Uterus (tissue), 4 donors: ENCODE data around the gene SEPTIN10. TPM values are rescaled to one million over a fixed set of nuclear protein-coding genes. Genes with fewer than 3 reads are reported as not detected.
"Not testable (repeated sequence)": the region's sequence is repeated elsewhere in the genome, so short reads cannot be mapped to it uniquely, and the experiment has no call there.

Experiments used
- DNase-seq, 2 donors: peaks; one replicate each; pipeline ENCODE4 v3.0.0-alpha.2; 2019 to 2020
- H3K27ac ChIP-seq, 2 donors: fragments of 200-600 bp; sonication (generic); 1 replicate in 1 of 2; 2 replicates in 1 of 2; pipeline ENCODE4 v1.5.1; 2016 to 2018
- H3K27me3 ChIP-seq, 2 donors: fragments of 200-600 bp; sonication (generic); one replicate each; pipeline ENCODE4 v1.5.1; 2018 to 2019; ENCODE audit warnings: control low read depth in 1 of 2
- H3K36me3 ChIP-seq, 2 donors: fragments of 200-600 bp; sonication (generic); one replicate each; pipeline ENCODE4 v1.5.1; 2019; ENCODE audit warnings: control low read depth in 1 of 2
- H3K4me1 ChIP-seq, 2 donors: fragments of 200-600 bp; sonication (generic); one replicate each; pipeline ENCODE4 v1.5.1; 2018 to 2019; ENCODE audit warnings: control low read depth in 1 of 2
- H3K4me3 ChIP-seq, 2 donors: fragments of 200-600 bp; sonication (generic); 1 replicate in 1 of 2; 2 replicates in 1 of 2; pipeline ENCODE4 v1.5.1; 2018 to 2019; ENCODE audit warnings: mild to moderate bottlenecking in 1 of 2
- H3K9me3 ChIP-seq, 2 donors: fragments of 200-600 bp; sonication (generic); one replicate each; pipeline ENCODE4 v1.5.1; 2019; ENCODE audit warnings: control low read depth in 1 of 2
- CTCF ChIP-seq, 4 experiments: fragments of 200-600 bp in 2 of 4; fragments of 450-650 bp in 2 of 4; sonication (generic) in 2 of 4; IDR thresholded peaks; one replicate each; pipeline ENCODE4 v1.5.1; 2016 to 2019; ENCODE audit warnings: antibody characterized with exemption in 4 of 4, mild to moderate bottlenecking in 2 of 4, moderate library complexity in 1 of 4
- POLR2A ChIP-seq, 2 donors: fragments of 450-650 bp; IDR thresholded peaks; one replicate each; pipeline ENCODE4 v1.6.1; 2016; ENCODE audit warnings: antibody characterized with exemption in 2 of 2, mild to moderate bottlenecking in 1 of 2, moderate library complexity in 1 of 2
- intact Hi-C: fragments of 100-400 bp; cut with DNase I; formaldehyde crosslinking; loops from one replicate; pipeline ENCODE4 v1.15.1; 2023; ENCODE audit warnings: low total_unique reads
- total RNA-seq, 4 donors: library from RNA; depleted of rRNA in 3 of 4; stranded (reverse); fragments of >200 nt in 3 of 4; gene quantifications; one replicate each; pipeline versions ENCODE4 v1.1.0 to v1.2.4, GENCODE V29; 2014 to 2023
- donor health status: DM: yes; HTN: yes; CAD: no.

SEPTIN10 gene
- total RNA-seq, 4 donors from 2014 or later, result 52.8 to 181 (median 121) TPM

- no peak for DNase-seq
- intact Hi-C loops, result no loop called here
- H3K9me3 ChIP-seq, result no peaks in the 10 kb centered on the region
- no peak overlapping the region for H3K27ac ChIP-seq
- no peak overlapping the region for H3K4me3 ChIP-seq
- no peaks in the 10 kb centered on the region for H3K27me3 ChIP-seq
- H3K36me3 ChIP-seq, result no peaks in the 10 kb centered on the region
- H3K4me1 ChIP-seq, result no peaks in the 10 kb centered on the region
- TF ChIP-seq POLR2A (IDR thresholded peaks at IDR 0.05) (no peak), CTCF (IDR thresholded peaks at IDR 0.05) (no peak)
Observed at GRCh38 chr2:109647636-109648035, 33.9 kb upstream of the SEPTIN10 start.

GRCh38 chr2:109646961-109647360 lies 33.2 kb upstream of the SEPTIN10 start:
- no peak overlapping the region for H3K27ac ChIP-seq
- no peaks in the 10 kb centered on the region for H3K36me3 ChIP-seq
- DNase-seq, result no peak
- H3K9me3 ChIP-seq, result no peaks in the 10 kb centered on the region
- no peak overlapping the region for H3K4me3 ChIP-seq
- intact Hi-C loops, result no loop called here
- no peaks in the 10 kb centered on the region for H3K27me3 ChIP-seq
- TF ChIP-seq POLR2A (IDR thresholded peaks at IDR 0.05) (no peak), CTCF (IDR thresholded peaks at IDR 0.05) (no peak)
- no peaks in the 10 kb centered on the region for H3K4me1 ChIP-seq

GRCh38 chr2:109645412-109646184 lies 31.8 kb upstream of the SEPTIN10 start:
- Histone ChIP-seq H3K9me3 (no peaks in the 10 kb centered on the region), H3K4me3 (no peak overlapping the region), H3K36me3 (no peaks in the 10 kb centered on the region), H3K27ac (no peak overlapping the region), H3K27me3 (no peaks in the 10 kb centered on the region), H3K4me1 (no peaks in the 10 kb centered on the region)
- TF ChIP-seq CTCF (IDR thresholded peaks at IDR 0.05) (no peak), POLR2A (IDR thresholded peaks at IDR 0.05) (no peak)
- no peak for DNase-seq
- intact Hi-C loops, result no loop called here

GRCh38 chr2:109644571-109645275 lies 31.0 kb upstream of the SEPTIN10 start:
- intact Hi-C loops, result no loop called here
- H3K9me3 ChIP-seq, result no peaks in the 10 kb centered on the region
- H3K27me3 ChIP-seq, result no peaks in the 10 kb centered on the region
- no peak for DNase-seq
- H3K4me3 ChIP-seq, result no peak overlapping the region
- TF ChIP-seq CTCF (IDR thresholded peaks at IDR 0.05), result no peak
- TF ChIP-seq POLR2A (IDR thresholded peaks at IDR 0.05), result no peak
- no peaks in the 10 kb centered on the region for H3K36me3 ChIP-seq
- peak overlapping the region in 1 of 2 donors; percentile 8 for H3K27ac ChIP-seq
- no peaks in the 10 kb centered on the region for H3K4me1 ChIP-seq

- DNase-seq, H3K27me3 ChIP-seq, H3K27ac ChIP-seq, H3K4me1 ChIP-seq, intact Hi-C loops, H3K9me3 ChIP-seq, H3K36me3 ChIP-seq, H3K4me3 ChIP-seq: not testable (repeated sequence)
Observed at GRCh38 chr2:109640000-109640399, 26.2 kb upstream of the SEPTIN10 start.
